Measurements from ENCODE around the gene RANBP1.

DNA sequence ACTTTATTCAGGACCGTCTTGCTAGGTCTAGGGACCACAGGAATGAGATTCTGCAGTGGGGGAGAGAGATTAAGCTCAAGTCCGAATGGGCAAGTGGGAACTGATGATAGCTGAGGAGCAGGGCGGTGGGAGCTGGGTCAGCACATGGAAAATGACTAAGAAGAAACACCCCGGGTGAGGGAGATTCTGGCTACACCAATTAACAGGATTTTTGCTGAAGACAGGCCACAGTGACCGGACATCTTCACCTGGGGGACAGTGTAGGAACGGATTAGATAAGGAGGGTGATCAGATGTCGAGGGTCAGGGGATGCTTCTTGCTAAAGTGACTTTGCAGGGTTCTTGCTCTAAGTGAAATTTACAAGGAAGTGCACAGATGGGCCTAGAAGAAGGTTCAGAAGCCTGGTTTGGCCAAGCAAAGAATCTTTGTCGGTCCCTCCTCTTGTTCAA is 44.4 kb upstream of the RANBP1 start:
- TF ChIP-seq CTCF (IDR thresholded peaks at IDR 0.05) (no peak), CBFB (CRISPR knock-in tag; IDR thresholded peaks at IDR 0.05; ENCODE audit: low read depth) (no peak), AFF4 (CRISPR knock-in tag; IDR thresholded peaks at IDR 0.05; ENCODE audit: borderline replicate concordance) (no peak), ELF4 (CRISPR knock-in tag; IDR thresholded peaks at IDR 0.05; ENCODE audit: low read depth) (no peak)
- TF ChIP-seq, protein P1, sequence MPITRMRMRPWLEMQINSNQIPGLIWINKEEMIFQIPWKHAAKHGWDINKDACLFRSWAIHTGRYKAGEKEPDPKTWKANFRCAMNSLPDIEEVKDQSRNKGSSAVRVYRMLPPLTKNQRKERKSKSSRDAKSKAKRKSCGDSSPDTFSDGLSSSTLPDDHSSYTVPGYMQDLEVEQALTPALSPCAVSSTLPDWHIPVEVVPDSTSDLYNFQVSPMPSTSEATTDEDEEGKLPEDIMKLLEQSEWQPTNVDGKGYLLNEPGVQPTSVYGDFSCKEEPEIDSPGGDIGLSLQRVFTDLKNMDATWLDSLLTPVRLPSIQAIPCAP (CRISPR knock-in tag; IDR thresholded peaks at IDR 0.05) = no peak
